GM12874 (cell line): Measurements from ENCODE around the gene LRRC7.

ENCODE experiments used
- CTCF ChIP-seq: IDR thresholded peaks from 2 replicates; pipeline ENCODE4 v1.5.1; 2011; ENCODE audit warnings: low read depth, mild to moderate bottlenecking, control low read depth, low read length, moderate library complexity; ENCODE audit not compliant: insufficient read depth

LRRC7 gene

GRCh38 chr1:70169018-70169839 lies 601.5 kb downstream of the LRRC7 start:
- TF ChIP-seq CTCF = no peak

GRCh38 chr1:70171512-70171911 lies 603.8 kb downstream of the LRRC7 start:
- TF ChIP-seq CTCF = no peak
